Endometrial microvascular endothelial cells (primary cell): Measurements from ENCODE around the gene SLC22A7. TPM values are rescaled to one million over a fixed set of nuclear protein-coding genes. Genes with fewer than 3 reads are reported as not detected.

Experiments
- in situ Hi-C: cut with HindIII; loops from 2 replicates; pipeline ENCODE4 v1.10.0; 2017; ENCODE audit warnings: low sequenced_read_pairs, low pct_unique_long_range_greater_than_20kb; ENCODE audit errors: inconsistent ontology term
- total RNA-seq: library from RNA; depleted of rRNA; stranded (reverse); fragments of >200 nt; gene quantifications from one replicate; pipeline ENCODE4 v1.2.3, GENCODE V29; 2015; ENCODE audit errors: inconsistent ontology term

Gene SLC22A7
- total RNA-seq, 1 donor from 2014 or later, result not detected

DNA sequence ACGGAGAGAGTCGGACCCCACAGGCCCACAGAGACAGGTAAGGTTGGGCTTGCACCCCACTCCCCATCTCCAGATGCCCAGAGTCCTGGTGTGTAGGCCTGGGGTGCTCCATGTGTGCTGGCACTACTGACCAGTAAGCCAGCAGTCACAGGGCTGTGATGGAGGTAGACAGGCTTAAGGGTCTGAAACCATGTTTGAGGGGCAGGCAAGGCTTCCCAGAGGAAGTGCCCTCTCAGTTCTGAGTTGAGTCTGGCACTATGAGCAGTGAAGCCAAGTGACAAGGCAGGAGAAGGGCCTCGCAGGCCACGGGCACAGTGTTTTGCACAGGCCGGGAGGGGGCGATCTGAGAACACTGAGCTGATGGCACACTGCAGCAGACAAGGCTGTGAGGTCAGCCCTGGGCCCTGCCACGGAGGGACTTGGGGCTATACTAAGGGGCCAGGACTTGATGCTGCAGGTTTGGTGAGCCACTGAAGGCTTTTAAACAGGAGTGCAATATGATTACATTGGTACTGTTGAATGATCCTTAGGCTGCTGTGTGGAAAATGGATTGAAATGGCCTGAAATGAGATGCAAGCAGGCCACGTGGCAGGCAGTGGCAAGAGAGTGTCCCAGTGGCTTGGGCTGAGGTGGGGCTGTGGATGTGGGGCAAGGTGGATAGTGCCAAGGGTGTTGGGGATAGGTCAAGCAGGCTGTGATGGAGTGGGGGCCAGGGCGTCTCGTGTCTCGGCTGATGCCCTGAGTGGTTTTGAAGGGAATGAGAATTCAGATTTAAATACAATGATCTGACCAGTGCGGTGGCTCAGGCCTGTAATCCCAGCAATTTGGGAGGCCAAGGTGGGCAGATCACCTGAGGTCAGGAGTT lies 34.5 kb upstream of the SLC22A7 start:
- in situ Hi-C loops, result no loop called here

DNA sequence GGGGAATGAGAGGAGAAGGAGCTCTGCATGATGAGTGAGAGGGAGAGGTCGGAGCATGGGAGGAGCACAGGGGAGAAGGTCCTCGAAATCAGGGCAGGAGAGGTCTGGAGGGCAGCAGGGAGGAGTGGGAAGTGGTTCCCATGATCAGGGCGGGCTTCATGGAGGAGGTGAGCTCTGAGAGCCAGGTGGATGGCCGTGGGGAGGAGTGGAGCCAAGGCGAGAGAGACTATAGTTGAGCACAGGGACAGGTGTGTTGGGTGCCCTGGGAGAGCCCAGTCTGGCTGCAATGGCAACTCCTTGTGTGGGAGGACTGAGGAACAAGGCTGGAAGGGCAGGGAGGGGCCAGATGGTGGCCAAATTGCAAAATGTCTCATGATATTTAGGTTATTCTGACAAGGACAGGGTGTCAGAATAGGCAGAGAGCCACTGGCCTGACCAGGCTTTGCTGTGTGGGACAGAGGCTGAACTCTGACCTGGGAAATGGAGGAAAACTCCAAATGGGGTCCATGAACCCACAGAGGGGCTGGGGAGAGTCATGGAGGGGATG lies 33.4 kb upstream of the SLC22A7 start:
- in situ Hi-C loops, result no loop called here

DNA sequence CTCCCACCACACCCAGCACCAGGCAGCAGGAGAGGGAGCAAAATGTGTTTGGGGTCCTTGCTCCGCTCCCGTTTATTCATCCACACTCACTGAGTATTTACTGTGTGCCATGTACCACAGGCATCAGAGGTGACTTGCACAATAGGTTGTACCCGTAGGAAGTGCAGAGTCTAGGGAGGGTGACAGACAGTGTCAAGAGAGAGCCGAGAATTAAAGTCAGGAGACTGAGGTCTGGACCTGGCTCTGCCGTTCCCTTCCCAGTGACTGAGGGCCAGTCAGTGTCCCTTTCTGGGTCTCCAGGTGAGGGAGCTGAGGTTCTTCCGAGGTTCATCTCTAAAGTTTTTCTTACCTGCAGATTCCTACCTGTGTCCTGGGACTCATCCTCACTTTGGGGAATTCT lies 32.5 kb upstream of the SLC22A7 start:
- in situ Hi-C loops, result no loop called here

DNA sequence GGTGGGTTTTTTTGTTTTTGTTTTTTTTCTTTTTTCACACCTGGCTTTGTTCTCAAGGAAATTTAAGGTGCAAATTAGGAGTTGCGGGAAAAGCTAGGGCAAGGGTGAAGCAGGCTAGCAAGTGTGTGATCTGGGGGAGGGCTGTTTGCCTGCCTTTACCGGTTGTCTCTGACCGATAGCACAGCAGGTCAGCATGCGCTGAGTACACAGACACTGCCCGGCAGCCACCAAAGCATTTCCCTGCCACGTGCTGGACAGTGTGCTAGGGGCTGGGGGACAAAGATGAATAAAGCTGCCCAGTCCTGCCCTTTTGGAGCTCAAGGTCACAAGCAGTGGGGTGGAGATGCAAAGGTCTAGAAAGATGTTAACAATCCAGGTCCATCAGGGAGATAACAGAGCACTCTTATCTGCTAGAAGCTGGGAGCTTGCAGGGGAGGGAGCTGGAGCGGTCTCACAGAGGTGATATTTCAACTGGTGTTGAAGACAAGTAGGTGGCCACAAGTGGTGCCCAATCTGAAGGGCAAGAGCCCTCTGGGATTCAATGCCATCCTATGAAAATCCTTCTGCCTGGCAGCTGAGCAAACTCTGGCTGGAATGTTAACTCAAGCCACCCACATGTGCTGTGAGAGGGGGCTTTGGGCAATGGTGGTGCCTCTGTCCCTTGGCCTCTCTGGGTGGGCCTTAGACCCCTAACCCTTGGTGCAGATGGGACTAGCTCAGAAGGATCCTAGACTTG lies 30.3 kb upstream of the SLC22A7 start:
- in situ Hi-C loops, result no loop called here

DNA sequence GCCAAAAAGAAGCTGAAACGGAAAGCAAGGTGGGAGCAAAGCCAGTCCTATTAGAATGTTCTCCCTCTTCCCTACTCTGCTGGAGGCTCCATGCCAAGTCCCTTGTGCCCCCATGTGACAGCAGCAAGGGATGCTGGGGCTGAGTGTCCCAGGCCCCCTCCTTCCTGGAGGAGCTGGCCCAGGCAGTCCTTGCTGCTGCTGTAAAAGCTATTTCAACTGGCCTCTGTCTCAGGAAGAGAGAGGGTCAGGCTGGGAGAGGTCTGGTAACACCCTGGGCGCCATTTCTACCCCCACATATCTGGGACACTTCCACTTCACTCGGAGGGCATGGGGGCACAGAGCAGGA lies 29.7 kb upstream of the SLC22A7 start:
- in situ Hi-C loops, result no loop called here

DNA sequence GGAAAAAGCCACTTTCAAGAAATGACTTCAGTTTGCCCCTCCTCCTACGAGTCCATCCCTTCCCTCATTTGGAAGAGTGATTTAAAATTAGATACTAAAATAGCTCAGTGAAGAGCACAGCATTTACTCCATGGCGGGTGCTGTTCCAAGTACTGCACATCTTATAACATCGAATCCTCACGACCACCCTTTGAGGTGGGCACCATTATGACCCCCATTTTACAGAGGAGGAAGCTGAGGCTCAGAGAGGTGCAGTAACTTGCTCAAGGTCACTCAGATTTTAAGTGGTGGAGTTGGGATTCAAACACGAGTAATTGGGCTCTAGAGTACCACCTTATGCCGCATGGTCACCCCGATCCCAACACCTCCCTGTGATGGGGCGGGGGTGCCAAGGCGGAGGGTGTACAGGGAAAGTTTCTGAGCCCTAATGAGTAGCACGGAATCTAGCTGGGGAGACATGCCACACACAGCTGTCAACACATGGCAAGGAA lies 29.2 kb upstream of the SLC22A7 start:
- in situ Hi-C loops, result no loop called here

DNA sequence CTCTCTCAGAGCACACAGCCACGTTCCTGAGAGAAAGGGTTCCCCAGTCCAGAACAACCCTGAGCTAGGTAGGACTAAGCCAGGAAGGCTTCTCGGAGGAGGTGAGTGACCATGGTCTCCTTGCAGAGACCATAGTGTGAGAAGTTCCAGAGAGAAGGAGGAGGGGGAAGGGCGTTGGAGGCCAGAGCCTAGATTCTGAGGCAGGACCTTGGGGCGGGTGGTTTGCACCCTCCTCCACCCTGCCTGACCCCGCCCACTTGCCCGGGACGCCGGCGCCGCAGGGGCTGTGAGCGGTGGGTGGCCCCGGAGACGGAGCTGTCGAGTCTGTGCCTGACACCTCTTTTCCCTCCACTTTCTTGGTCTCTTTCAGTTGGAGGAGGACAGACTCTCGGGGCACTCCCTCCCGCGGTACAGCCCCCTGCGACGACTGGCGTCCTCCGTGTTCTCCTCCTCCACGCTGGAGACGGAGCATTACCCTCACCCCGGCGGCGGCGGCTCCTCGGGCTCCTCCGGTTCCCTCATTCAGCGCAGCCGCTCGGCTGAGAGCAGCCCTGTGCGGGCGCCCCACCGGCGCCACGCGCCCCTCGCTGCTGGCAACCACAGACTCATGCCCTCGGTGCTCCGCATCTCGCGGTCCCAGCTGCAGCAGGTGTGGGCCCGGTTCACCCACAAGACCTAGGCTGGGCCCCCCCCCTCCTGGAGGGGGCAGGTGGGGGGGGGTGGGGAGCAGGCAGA lies 28.6 kb upstream of the SLC22A7 start:
- in situ Hi-C loops, result no loop called here

DNA sequence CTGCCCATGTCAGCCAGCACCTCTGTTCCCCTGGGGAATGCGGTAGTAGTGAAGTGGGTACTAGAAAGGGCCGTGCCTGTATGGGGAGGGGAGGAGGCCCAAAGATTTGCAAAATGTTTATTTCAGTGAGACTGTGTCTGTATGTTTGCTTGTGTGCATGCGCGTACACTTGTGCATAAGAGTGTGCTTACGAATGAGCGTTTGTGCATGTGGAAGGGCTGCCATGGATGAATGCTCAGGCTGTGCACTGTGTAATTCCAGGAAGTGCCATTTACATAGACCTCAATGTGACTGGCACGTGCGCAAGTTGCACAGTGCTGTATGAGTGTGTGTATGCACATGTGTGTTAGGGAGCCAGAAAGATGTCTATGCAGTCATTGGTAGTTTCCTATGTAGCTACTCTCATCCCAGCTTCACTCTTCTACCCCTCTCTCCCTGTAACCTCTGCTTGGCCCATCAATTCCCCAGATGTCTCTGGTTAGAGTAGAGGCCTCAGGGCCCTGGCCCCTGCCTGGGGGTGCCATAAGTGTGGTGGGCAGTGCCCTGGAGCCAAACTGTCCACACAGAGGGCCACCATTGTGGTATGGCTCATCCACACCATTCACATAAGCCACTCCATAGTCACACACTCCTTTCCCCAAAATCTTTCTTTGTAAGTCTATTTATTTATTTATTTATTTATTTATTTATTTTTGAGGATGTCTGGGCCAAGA lies 26.8 kb upstream of the SLC22A7 start:
- in situ Hi-C loops, result no loop called here

DNA sequence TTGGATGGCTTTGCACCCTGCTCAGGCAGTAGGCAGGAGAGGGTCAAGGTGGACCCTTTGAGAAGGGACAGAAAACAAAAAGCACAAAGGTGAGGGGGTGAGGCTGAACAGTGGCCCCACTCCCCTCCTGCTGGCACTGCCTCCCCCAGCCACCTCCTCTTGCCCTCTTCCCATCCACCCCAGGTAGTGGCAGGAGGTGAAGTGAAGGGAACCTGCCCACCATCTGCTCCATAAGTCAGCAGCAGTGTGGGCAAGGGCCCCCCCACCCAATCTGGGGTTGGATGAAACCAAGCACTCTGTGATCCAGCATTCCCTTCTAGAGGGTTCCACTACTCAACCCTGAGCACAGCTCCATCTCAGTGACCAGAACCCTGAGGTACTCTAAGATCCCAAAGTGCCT lies 26.1 kb upstream of the SLC22A7 start:
- in situ Hi-C loops, result no loop called here

DNA sequence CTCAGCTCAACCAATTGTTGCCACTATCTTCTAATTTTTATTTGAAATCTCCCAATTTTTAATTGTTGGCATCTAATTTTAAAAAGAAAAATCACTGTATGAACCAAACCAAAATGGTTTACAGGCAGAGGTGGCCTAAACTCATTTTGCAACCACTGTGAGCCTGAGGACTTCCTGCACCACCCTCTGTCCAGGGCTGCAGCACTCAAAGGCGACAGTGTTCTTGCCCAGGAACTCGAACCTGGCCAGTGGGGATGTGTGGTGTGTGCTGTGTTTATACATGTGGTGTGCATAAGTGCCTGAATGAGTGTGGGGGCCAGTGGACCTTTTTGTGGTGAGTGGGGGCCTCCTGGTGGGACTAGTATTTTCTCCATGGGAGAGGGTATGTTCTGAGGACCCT lies 24.4 kb upstream of the SLC22A7 start:
- in situ Hi-C loops, result no loop called here

DNA sequence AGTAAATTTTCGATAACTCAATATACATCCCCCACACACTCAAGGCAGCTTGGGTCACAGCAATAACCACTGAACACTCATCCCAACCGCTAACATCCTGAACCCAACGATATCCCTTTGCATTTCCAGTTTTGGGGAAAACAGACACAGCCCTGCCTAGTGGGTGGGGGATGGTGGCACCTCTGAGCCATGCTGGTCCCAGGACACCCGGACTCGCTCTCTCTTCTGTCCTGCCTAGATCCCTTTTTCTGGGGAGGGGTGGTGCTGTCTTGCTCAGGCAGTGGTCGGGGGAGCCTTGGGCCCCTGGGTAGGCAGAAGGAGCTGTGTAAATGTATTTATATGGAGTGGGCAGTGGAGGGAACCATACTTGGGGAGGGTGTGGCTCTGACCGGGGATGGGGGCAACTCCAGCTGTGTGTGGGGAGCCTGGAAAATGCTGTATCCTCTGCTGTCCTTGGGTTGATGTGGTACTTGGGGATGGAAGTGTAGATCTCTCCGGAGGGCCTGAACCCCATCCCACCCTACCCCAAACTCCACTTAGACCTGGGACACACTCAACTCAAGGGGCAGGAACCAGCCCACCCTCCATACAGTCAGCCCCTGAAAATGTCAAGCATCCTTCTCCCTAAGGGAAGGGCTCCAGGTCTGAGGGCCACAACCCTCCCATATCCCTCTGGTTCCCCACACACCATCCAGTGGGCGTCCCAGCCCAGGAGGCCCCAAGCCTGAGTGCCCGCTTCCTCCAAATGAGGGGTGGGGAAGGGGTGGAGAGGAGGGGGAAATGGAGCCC lies 23.7 kb upstream of the SLC22A7 start:
- in situ Hi-C loops, result no loop called here

DNA sequence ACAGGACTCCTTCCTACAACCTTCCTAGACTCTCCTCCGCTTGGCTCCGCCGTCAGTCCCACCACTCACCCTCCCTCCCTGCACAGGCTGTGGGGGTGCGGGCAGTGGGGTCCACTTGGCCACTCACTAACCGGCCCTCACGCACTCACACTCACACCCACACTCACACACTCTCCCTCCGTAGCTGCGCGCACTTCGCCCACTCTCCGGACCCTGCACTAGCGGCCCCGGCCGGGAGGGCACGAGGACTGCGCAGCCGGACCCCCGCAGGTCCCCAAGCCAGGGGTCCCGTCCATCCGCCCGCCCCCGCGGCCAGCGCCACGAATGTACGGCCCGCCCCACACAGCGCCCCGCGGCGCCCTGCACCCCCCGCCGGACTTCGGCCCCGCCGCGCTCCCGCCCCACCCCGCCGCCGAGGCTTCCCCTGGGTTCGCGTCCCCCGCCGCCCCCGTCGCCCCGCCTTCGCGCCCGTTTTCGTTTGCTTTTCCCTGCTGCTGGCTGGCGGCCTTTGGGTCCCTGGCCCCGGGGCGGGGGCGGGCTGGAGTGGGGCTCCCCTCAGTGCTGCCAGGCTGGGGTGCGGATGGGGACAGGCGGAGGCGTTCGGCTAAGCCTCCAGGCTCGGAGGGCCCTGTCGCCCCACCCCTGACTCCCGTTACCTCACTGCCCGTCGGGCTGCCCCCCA lies 23.0 kb upstream of the SLC22A7 start:
- in situ Hi-C loops, result no loop called here

DNA sequence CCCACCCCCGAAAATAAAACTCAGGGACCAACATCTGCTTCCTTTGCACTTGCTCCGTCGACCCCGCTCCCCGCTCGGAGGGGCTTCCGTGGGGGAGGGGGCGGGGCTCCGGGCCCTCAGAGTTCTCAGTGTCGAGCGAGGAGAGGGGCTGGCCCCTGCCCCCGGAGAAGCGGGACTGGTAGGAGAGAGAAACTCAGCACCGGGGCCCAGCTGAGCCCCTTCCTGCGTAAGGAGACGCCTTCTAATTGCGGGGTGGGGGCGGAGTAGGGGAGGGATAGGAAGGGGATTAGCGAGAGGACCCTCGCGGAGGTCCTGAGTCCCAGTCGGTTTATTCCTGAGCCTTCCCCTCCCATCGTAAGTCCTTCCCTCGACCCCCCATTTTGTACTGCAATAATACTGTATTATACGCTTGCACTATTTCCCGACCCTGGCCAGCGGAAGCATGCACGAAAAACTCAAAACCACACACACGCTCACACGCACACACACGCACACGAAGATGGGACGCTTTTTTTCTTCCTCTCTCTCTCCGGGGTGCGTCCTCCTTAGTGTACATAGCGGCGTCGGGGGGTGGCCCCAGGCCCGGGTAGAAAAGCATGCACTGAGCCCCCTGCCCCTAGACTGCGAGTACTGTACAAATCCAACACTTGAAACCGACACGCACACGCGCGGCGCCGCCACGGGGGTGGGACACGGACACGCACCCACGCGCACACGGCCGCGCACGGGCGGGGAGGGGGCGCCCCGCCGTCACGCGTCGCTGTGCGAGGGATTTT lies 22.1 kb upstream of the SLC22A7 start:
- in situ Hi-C loops, result no loop called here

DNA sequence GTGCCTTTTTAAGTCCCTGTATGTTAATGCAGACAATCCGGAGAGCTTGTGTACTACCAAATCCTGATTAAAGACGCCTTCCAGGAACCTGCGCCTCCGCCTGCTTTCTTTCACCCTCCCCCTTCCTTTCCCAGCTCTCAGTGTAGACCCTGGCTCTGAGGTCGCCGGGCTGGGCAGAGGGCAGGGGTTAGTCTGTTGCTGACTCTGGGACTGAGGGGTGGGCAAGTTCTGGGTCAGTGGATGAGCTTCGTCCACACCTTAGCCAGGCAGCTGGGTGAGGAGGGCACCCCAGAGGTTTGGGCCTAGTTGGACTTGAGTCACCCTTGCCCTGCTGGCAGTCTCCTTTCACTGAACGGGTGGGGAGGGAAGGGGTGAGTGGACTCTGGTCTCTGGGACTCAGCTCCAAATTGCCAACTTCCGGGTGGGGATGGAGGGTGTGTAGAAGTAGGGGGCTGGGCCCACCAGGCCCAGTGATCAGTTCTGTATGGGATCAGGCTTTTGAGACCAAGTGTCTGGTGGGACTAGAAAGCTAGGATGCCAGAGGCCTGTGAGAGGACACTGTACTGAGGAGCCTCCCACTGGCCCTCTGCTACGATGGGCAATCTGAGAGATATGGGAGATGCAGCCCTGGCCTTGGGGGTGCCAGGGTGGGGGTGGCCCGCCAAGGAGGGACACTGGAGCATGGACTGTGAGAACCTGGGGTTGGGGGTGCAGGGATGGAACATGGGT lies 21.3 kb upstream of the SLC22A7 start:
- in situ Hi-C loops, result no loop called here

DNA sequence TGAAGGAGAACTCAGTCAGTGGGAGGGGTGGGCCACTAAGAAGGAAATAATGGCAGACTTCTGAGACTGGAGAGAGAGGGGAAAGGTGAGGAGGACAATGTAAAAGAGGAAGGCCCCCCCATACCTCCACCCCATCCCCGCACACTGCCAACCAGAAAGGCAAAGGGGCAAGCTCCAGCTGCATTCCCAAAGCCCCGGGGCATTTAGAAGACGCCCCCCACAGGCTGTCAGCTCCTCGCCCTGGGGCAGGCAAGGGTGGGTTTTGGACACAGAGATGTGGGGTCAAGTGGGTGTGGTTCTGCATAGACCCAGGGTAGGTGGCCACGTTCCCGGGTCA lies 20.8 kb upstream of the SLC22A7 start:
- in situ Hi-C loops, result no loop called here
